GM12892 (cell line): ENCODE measurements around the gene TSHZ1.
A peak's percentile ranks its signal among the peaks of the same experiment; 100 is the strongest.
"Not testable (repeated sequence)": the region's sequence is repeated elsewhere in the genome, so short reads cannot be mapped to it uniquely, and the experiment has no call there.

Source experiments
- DNase-seq: peaks from one replicate; pipeline ENCODE4 v3.0.0; 2011; ENCODE audit not compliant: insufficient read length
- FAIRE-seq: peaks from 2 replicates; lab custom pipeline; 2011; peaks lifted over from hg19 to GRCh38; lab: Jason Lieb, UNC
- POLR2A ChIP-seq: IDR thresholded peaks from 2 replicates; pipeline ENCODE4 v1.6.1; 2011; ENCODE audit warnings: low read depth, low read length, control low read depth
- POLR2AphosphoS5 ChIP-seq: IDR thresholded peaks from 2 replicates; pipeline ENCODE4 v1.6.1; 2011; ENCODE audit warnings: low read depth, low read length, control low read depth
- TAF1 ChIP-seq: IDR thresholded peaks from 2 replicates; pipeline ENCODE4 v1.6.1; 2011; ENCODE audit warnings: low read depth, mild to moderate bottlenecking, control low read depth, low read length, borderline replicate concordance

Gene TSHZ1

GRCh38 chr18:75169411-75169810 lies 41.2 kb upstream of the TSHZ1 start:
- FAIRE-seq = no peak
- TF ChIP-seq POLR2AphosphoS5 (no peak), TAF1 (no peak), POLR2A (no peak)

GRCh38 chr18:75170022-75170789 lies 40.4 kb upstream of the TSHZ1 start:
- DNase-seq = no peak
- TF ChIP-seq POLR2A = no peak
- TF ChIP-seq POLR2AphosphoS5 = no peak
- TF ChIP-seq TAF1 = no peak
- no peak for FAIRE-seq

More at GRCh38 chr18:75169411-75169810, 41.2 kb upstream of the TSHZ1 start:
- DNase-seq = no peak

- TF ChIP-seq TAF1 = no peak
- TF ChIP-seq POLR2AphosphoS5 = no peak
- DNase-seq (no peak), FAIRE-seq (no peak)
These were observed 39.7 kb upstream of the TSHZ1 start for GRCh38 chr18:75170916-75171315.

- TF ChIP-seq POLR2AphosphoS5 = no peak
- TF ChIP-seq TAF1 = no peak
- TF ChIP-seq POLR2A = no peak
- FAIRE-seq = no peak
- no peak for DNase-seq
These were observed 38.1 kb upstream of the TSHZ1 start for GRCh38 chr18:75172299-75173124.

- TF ChIP-seq POLR2A = no peak
- TF ChIP-seq POLR2AphosphoS5 = no peak
- TF ChIP-seq TAF1 = no peak
- DNase-seq = peak; percentile 53
- peak; percentile 85 for FAIRE-seq
These were observed 37.5 kb upstream of the TSHZ1 start for GRCh38 chr18:75173125-75173432.

- FAIRE-seq (no peak), DNase-seq (no peak)
- TF ChIP-seq TAF1 (no peak), POLR2A (no peak), POLR2AphosphoS5 (no peak)
These were observed 36.9 kb upstream of the TSHZ1 start for GRCh38 chr18:75173738-75174137.

- no peak for FAIRE-seq
- DNase-seq = no peak
- TF ChIP-seq TAF1 = no peak
- no peak for TF ChIP-seq POLR2A
- TF ChIP-seq POLR2AphosphoS5 = no peak
These were observed 33.7 kb upstream of the TSHZ1 start for GRCh38 chr18:75176849-75177248.

GRCh38 chr18:75178376-75178775 lies 32.2 kb upstream of the TSHZ1 start:
- no peak for DNase-seq
- FAIRE-seq = no peak
- TF ChIP-seq TAF1 (no peak), POLR2AphosphoS5 (no peak), POLR2A (no peak)

- TF ChIP-seq TAF1 = no peak
- TF ChIP-seq POLR2AphosphoS5 = no peak
- TF ChIP-seq POLR2A = no peak
- DNase-seq (no peak), FAIRE-seq (no peak)
These were observed 30.6 kb upstream of the TSHZ1 start for GRCh38 chr18:75179819-75180600.

GRCh38 chr18:75183524-75183923 lies 27.1 kb upstream of the TSHZ1 start:
- no peak for TF ChIP-seq POLR2A
- no peak for TF ChIP-seq POLR2AphosphoS5
- no peak for TF ChIP-seq TAF1
- no peak for FAIRE-seq
- DNase-seq = no peak

- TF ChIP-seq TAF1 (no peak), POLR2A (no peak), POLR2AphosphoS5 (no peak)
- FAIRE-seq (no peak), DNase-seq (no peak)
These were observed 26.6 kb upstream of the TSHZ1 start for GRCh38 chr18:75183973-75184493.

GRCh38 chr18:75185460-75185859 lies 25.1 kb upstream of the TSHZ1 start:
- FAIRE-seq (no peak), DNase-seq (no peak)
- TF ChIP-seq POLR2A (no peak), POLR2AphosphoS5 (no peak), TAF1 (no peak)

GRCh38 chr18:75187702-75188101 lies 22.9 kb upstream of the TSHZ1 start:
- not testable (repeated sequence) for DNase-seq, FAIRE-seq
